Gastrocnemius medialis (tissue), 4 donors: ENCODE results near the gene CIITA.

Source experiments
- CTCF ChIP-seq, 5 experiments: fragments of 450-650 bp in 3 of 5; fragments of 200-600 bp in 2 of 5; sonication (generic) in 2 of 5; IDR thresholded peaks in 4 of 5; conservative IDR thresholded peaks in 1 of 5; 1 replicate in 4 of 5; 2 replicates in 1 of 5; pipeline ENCODE4 v1.5.1; 2016 to 2019; ENCODE audit warnings: antibody characterized with exemption in 5 of 5, mild to moderate bottlenecking in 3 of 5, moderate library complexity in 3 of 5
- POLR2A ChIP-seq, 2 donors: fragments of 450-650 bp; IDR thresholded peaks; one replicate each; pipeline ENCODE4 v1.6.1; 2017; ENCODE audit warnings: antibody characterized with exemption in 2 of 2, mild to moderate bottlenecking in 2 of 2, moderate library complexity in 2 of 2

- TF ChIP-seq CTCF (IDR thresholded peaks at IDR 0.05 in 4 of 5, conservative IDR thresholded peaks at IDR 0.05 in 1 of 5) (no peak), POLR2A (IDR thresholded peaks at IDR 0.05) (no peak)
These were observed 25.5 kb upstream of the CIITA start for GRCh38 chr16:10851512-10851911.
